Measurements from ENCODE around the gene PAX5. TPM values are rescaled to one million over a fixed set of nuclear protein-coding genes. Genes with fewer than 3 reads are reported as not detected.
A peak's percentile ranks its signal among the peaks of the same experiment; 100 is the strongest.

PAX5 gene
- total RNA-seq, 1 experiment from 2014 or later: 0.39 TPM

- H4K5ac ChIP-seq (ENCODE audit: insufficient read length, low read depth, low read length): no peak overlapping the region
- no peaks in the 10 kb centered on the region for H3K9me3 ChIP-seq (ENCODE audit: control insufficient read depth, low read depth, low read length)
- peaks cover 16% of the 10 kb centered on the region for H3K23me2 ChIP-seq (ENCODE audit: insufficient read length, low read depth, low read length, poor library complexity, severe bottlenecking)
- peaks cover 97% of the 10 kb centered on the region for H3K27me3 Mint-ChIP-seq (ENCODE audit: low read depth)
- no peak overlapping the region for H2BK20ac ChIP-seq (ENCODE audit: low read depth, low read length, poor library complexity, severe bottlenecking)
- no peaks in the 10 kb centered on the region for H4K20me1 ChIP-seq (ENCODE audit: control insufficient read depth, insufficient read depth, insufficient read length)
- no peak overlapping the region for H3K9ac ChIP-seq (ENCODE audit: extremely low read depth, insufficient read length, low read length)
- no peaks in the 10 kb centered on the region for H3K79me2 ChIP-seq (ENCODE audit: insufficient read depth, low read length)
- H3K4me2 ChIP-seq (ENCODE audit: insufficient read depth, insufficient read length, low read length): no peak overlapping the region
- H3K18ac ChIP-seq (ENCODE audit: insufficient read length, low read depth, low read length): no peak overlapping the region
- H3K9me3 Mint-ChIP-seq: peaks cover 0 to 6% of the 10 kb centered on the region in 2 experiments; a peak in 2 of 5 replicates
- no peak overlapping the region for H3T11ph ChIP-seq (ENCODE audit: low read length)
- H3K4me1 Mint-ChIP-seq: peaks cover 30 to 44% of the 10 kb centered on the region in 2 experiments
- no peak overlapping the region for H4K91ac ChIP-seq (ENCODE audit: insufficient read length, low read depth, low read length)
- H3K4ac ChIP-seq (ENCODE audit: low read depth, low read length): no peak overlapping the region
- no peaks in the 10 kb centered on the region for H3K79me1 ChIP-seq (ENCODE audit: insufficient read depth, low read depth, low read length, poor library complexity, severe bottlenecking)
- no CpG with 5 or more reads among the region's 8 CpGs for WGBS (ENCODE audit: extremely low coverage, insufficient read length, low lambda C conversion rate)
- H3K56ac ChIP-seq (ENCODE audit: insufficient read length, low read depth, low read length): no peak overlapping the region
- H3K14ac ChIP-seq (ENCODE audit: insufficient read depth, low read length): no peak overlapping the region
- no peak for DNase-seq
- H2BK120ac ChIP-seq (ENCODE audit: low read depth, low read length, poor library complexity, severe bottlenecking): no peak overlapping the region
- no peak overlapping the region for H3K27ac Mint-ChIP-seq
- H2AFZ ChIP-seq (ENCODE audit: low read length): no peak overlapping the region
- H3K4me3 Mint-ChIP-seq: no peak overlapping the region
- H3K4me1 ChIP-seq (ENCODE audit: insufficient read depth, low read length): peaks cover 2% of the 10 kb centered on the region; the same call in 1 of the 2 replicates
- no peak overlapping the region for H3K23ac ChIP-seq (ENCODE audit: insufficient read length, low read depth, low read length)
- no peak overlapping the region for H2BK5ac ChIP-seq (ENCODE audit: insufficient read length, low read length)
- H2BK12ac ChIP-seq (ENCODE audit: insufficient read length, low read depth, low read length): no peak overlapping the region
- peaks cover 36% of the 10 kb centered on the region for H3K27me3 ChIP-seq (ENCODE audit: insufficient read depth, low read length)
- H4K8ac ChIP-seq (replicated peaks; ENCODE audit: insufficient read length, low read depth, low read length): no peak overlapping the region
- H2BK15ac ChIP-seq (ENCODE audit: low read depth, low read length): no peak overlapping the region
- TF ChIP-seq CTCF (conservative IDR thresholded peaks at IDR 0.05): peak; percentile 23; the same call in 1 of the 3 replicates
- H3K36me3 Mint-ChIP-seq (ENCODE audit: insufficient read depth in 1 of 3, low read depth in 3 of 3): peaks cover 0 to 2% (median 0%) of the 10 kb centered on the region in 3 experiments; a peak in 1 of 7 replicates
- no peak overlapping the region for H3K27ac ChIP-seq (ENCODE audit: insufficient read length, low read depth, low read length)
- H2AK5ac ChIP-seq (ENCODE audit: insufficient read length, low read length): no peak overlapping the region
Measured at GRCh38 chr9:37040508-37041127, 6.5 kb upstream of the PAX5 start.
